ENCODE measurements around the gene PTTG1IP2. TPM values are rescaled to one million over a fixed set of nuclear protein-coding genes. Genes with fewer than 3 reads are reported as not detected.
A peak's percentile ranks its signal among the peaks of the same experiment; 100 is the strongest.
"Not testable (repeated sequence)": the region's sequence is repeated elsewhere in the genome, so short reads cannot be mapped to it uniquely, and the experiment has no call there.

PTTG1IP2 gene
- polyA plus RNA-seq, 1 donor from 2014 or later, result not detected

DNA sequence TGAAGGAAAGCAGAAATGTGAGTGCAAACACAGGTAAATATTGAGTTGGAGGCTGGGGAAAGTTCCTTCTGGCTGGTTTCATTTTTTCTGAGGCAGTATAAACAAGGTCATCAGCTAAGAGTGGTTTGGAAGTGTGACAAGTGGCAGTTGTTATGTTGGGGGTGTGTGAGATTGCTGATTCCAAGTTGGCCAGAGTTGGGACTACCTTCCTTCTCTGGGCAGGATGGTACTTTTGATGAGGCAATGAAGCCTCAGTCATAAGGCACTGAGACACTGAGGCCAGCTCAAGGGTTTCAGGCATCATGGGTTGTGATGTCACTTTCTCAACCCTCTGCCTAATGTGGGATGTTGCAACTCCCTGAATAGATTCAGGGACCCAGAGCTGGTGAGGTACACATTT is 8.2 kb upstream of the PTTG1IP2 start:
- H3K36me3 Mint-ChIP-seq, result peaks cover 1% of the 10 kb centered on the region

GRCh38 chr7:90463151-90463628 is 6.2 kb upstream of the PTTG1IP2 start:
- peaks cover 5 to 13% (median 7%) of the 10 kb centered on the region in 3 donors for H3K4me1 Mint-ChIP-seq
- not testable (repeated sequence) for H3K36me3 Mint-ChIP-seq, H3K27me3 Mint-ChIP-seq, H3K27ac Mint-ChIP-seq
- peak overlapping the region; percentile 20 to 88 (median 62) for H3K4me3 Mint-ChIP-seq
- peaks cover 9 to 16% (median 12%) of the 10 kb centered on the region in 3 donors for H3K9me3 Mint-ChIP-seq

More for the DNA sequence above, 8.2 kb upstream of the PTTG1IP2 start:
- Mint-ChIP-seq H3K27me3 (peaks cover 2% of the 10 kb centered on the region), H3K9me3 (peaks cover 9 to 16% (median 12%) of the 10 kb centered on the region in 3 donors), H3K27ac (no peak overlapping the region), H3K4me1 (peaks cover 5 to 13% (median 7%) of the 10 kb centered on the region in 3 donors), H3K4me3 (no peak overlapping the region)

DNA sequence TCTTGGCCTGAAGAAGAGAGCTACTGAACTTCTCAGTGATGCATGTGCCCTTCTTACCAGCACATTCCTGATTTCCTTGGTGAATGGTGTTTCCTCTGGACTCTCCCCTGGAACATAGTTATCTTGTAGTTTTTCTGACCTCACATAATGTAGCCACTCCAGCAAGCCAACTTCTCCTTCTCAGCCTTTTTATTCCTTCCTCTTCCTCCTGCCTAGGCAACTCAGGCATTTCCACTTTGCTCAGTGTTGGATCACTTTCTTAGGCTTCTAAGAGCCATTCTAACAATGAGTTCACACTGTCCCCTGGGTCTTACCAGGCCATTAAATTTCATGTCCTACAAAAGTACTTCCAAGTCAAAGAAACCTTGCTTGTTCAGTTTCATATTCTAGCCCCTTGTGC is 3.6 kb upstream of the PTTG1IP2 start:
- no peak overlapping the region for H3K27ac Mint-ChIP-seq
- peaks cover 12 to 16% (median 12%) of the 10 kb centered on the region in 3 donors for H3K9me3 Mint-ChIP-seq
- H3K4me3 Mint-ChIP-seq, result peak overlapping the region in 1 of 4 donors; percentile 15
- peaks cover 1% of the 10 kb centered on the region for H3K36me3 Mint-ChIP-seq
- peaks cover 7% of the 10 kb centered on the region for H3K27me3 Mint-ChIP-seq
- peaks cover 5 to 13% (median 7%) of the 10 kb centered on the region in 3 donors for H3K4me1 Mint-ChIP-seq

DNA sequence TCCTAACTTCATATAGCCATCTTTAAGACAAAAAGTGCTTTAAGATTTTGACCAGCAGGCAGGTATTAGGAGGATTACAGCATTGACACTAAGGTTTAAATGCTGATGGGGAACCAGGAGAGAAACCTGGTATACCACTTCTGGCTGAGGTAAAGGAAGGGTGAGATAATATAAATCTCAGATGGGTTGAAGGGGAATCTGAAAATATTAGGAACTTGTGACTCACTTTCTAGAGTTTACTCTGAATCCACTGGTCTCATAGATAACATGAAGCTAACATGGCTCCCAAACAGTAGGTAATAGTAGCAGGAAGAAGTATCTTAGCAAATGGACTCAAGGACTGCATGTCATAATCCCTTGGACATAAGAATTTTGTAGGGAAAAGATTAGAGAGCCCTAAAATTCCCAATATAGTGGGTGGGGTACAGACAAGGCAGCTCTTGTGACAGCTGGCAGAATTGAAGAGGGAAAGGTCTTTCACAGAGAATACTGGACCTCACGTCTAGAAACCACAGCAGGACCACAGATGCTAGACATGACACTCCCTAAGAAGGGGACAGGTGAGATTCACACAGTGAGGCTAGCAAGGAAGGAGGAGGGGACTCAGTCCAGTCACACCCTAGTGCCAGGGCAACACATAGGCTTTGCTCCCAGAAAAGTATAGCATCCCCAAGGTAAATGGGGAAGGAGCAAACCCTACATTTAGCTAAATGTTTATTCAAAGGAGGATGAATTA is 3.5 kb downstream of the PTTG1IP2 start:
- Mint-ChIP-seq H3K4me3 (no peak overlapping the region), H3K27me3 (peaks cover 11% of the 10 kb centered on the region), H3K36me3 (peaks cover 2% of the 10 kb centered on the region), H3K27ac (no peak overlapping the region), H3K4me1 (peaks cover 0 to 2% (median 0%) of the 10 kb centered on the region in 3 donors), H3K9me3 (peaks cover 0 to 4% (median 2%) of the 10 kb centered on the region in 3 donors)

- H3K4me3 Mint-ChIP-seq, result no peak overlapping the region
- no peak overlapping the region for H3K27ac Mint-ChIP-seq
- peaks cover 11% of the 10 kb centered on the region for H3K27me3 Mint-ChIP-seq
- H3K4me1 Mint-ChIP-seq, result peaks cover 0 to 2% (median 0%) of the 10 kb centered on the region in 3 donors
- H3K9me3 Mint-ChIP-seq, result peaks cover 0 to 4% (median 2%) of the 10 kb centered on the region in 3 donors
- H3K36me3 Mint-ChIP-seq, result peaks cover 2% of the 10 kb centered on the region
Observed at GRCh38 chr7:90473814-90474213, 4.4 kb downstream of the PTTG1IP2 start.

DNA sequence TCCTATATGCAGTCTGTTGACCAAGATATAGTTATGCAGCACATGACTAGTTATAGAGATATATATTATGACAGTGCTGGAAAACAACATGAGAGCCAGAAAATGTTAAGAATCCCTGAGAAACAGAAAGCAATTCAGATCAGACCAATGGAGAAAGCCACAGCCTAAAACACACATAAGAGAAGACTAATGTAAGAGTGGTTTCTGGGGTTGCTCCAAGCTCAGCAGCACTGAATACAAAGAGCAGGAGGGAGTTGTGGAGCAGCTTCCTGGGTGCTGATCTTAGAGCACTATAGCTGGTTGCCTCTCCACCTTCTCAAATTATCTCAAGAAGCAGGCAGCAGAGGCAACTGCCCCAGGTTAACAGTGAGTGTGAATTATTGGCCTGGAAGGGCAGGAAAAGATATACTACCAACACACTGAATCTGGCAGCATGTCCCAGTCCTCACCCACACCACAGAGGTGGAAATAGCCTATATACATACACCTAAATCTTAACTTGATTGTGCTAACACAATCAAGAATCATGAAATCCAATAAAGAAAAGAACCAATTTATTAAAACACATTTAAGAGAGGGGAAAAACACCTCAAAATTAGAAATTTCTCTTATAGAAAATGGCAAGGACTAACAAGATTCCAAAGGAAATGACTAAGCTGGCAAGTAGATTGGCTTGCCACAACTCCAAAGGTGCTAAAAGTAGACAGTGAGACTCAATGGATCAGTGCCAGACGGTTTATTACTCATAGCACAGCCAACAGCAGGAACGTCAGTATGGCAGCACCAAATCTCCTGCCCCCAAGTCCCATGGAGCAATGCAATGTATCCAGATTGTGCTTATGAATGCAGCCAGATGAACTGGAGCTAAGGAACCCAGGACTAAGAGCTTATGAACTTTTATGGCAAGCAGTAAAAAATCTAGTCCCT is 5.1 kb downstream of the PTTG1IP2 start:
- peaks cover 11% of the 10 kb centered on the region for H3K27me3 Mint-ChIP-seq
- no peak overlapping the region for H3K27ac Mint-ChIP-seq
- no peak overlapping the region for H3K4me3 Mint-ChIP-seq
- peaks cover 0 to 2% (median 0%) of the 10 kb centered on the region in 3 donors for H3K4me1 Mint-ChIP-seq
- H3K36me3 Mint-ChIP-seq, result peaks cover 2% of the 10 kb centered on the region
- peaks cover 0 to 4% (median 0%) of the 10 kb centered on the region in 3 donors for H3K9me3 Mint-ChIP-seq

- Mint-ChIP-seq H3K4me3 (no peak overlapping the region), H3K27me3 (peaks cover 4% of the 10 kb centered on the region), H3K36me3 (no peaks in the 10 kb centered on the region), H3K9me3 (no peaks in the 10 kb centered on the region), H3K27ac (no peak overlapping the region), H3K4me1 (peaks cover 0 to 2% (median 0%) of the 10 kb centered on the region in 3 donors)
Observed at GRCh38 chr7:90483251-90483650, 13.8 kb downstream of the PTTG1IP2 start.

- no peak overlapping the region for H3K27ac Mint-ChIP-seq
- H3K4me3 Mint-ChIP-seq, result no peak overlapping the region
- peaks cover 4% of the 10 kb centered on the region for H3K27me3 Mint-ChIP-seq
- peaks cover 0 to 2% (median 0%) of the 10 kb centered on the region in 3 donors for H3K4me1 Mint-ChIP-seq
- no peaks in the 10 kb centered on the region for H3K9me3 Mint-ChIP-seq
- H3K36me3 Mint-ChIP-seq, result no peaks in the 10 kb centered on the region
Observed at GRCh38 chr7:90484706-90485105, 15.3 kb downstream of the PTTG1IP2 start.

- no peak overlapping the region for H3K4me3 Mint-ChIP-seq
- peaks cover 0 to 2% (median 0%) of the 10 kb centered on the region in 3 donors for H3K4me1 Mint-ChIP-seq
- no peaks in the 10 kb centered on the region for H3K9me3 Mint-ChIP-seq
- H3K36me3 Mint-ChIP-seq, result no peaks in the 10 kb centered on the region
- no peak overlapping the region for H3K27ac Mint-ChIP-seq
- H3K27me3 Mint-ChIP-seq, result peaks cover 1% of the 10 kb centered on the region
Observed at GRCh38 chr7:90485734-90486316, 16.4 kb downstream of the PTTG1IP2 start.

- Mint-ChIP-seq H3K9me3 (no peaks in the 10 kb centered on the region), H3K27ac (no peak overlapping the region), H3K36me3 (peaks cover 2% of the 10 kb centered on the region), H3K27me3 (peaks cover 2% of the 10 kb centered on the region), H3K4me1 (peaks cover 0 to 2% (median 0%) of the 10 kb centered on the region in 3 donors), H3K4me3 (no peak overlapping the region)
Observed at GRCh38 chr7:90487808-90488207, 18.4 kb downstream of the PTTG1IP2 start.

GRCh38 chr7:90488220-90488619 is 18.8 kb downstream of the PTTG1IP2 start:
- Mint-ChIP-seq H3K9me3 (no peaks in the 10 kb centered on the region), H3K27me3 (peaks cover 3% of the 10 kb centered on the region), H3K4me1 (peaks cover 0 to 2% (median 0%) of the 10 kb centered on the region in 3 donors), H3K27ac (no peak overlapping the region), H3K4me3 (no peak overlapping the region), H3K36me3 (peaks cover 2% of the 10 kb centered on the region)

DNA sequence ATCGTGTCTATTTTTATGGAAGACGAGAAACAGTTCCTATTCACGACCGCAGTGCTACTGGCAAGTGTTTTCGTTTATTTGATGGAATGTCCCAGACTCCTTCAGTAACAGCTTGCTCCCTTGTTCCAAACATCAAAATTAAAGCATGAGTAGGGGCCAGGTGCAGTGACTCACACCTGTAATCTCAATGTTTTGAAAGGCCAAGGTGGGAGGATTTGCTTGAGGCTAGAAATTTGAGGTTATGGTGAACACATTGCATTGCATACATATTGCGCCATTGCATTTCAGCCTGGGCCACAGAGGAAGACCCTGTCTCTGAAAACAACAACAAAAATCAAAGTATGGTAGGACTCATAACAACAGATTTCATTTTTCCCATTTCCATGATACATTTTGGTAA is 22.8 kb downstream of the PTTG1IP2 start:
- Mint-ChIP-seq H3K36me3 (peaks cover 4% of the 10 kb centered on the region), H3K27me3 (peaks cover 4% of the 10 kb centered on the region), H3K9me3 (no peaks in the 10 kb centered on the region), H3K27ac (no peak overlapping the region), H3K4me1 (no peaks in the 10 kb centered on the region), H3K4me3 (no peak overlapping the region)

DNA sequence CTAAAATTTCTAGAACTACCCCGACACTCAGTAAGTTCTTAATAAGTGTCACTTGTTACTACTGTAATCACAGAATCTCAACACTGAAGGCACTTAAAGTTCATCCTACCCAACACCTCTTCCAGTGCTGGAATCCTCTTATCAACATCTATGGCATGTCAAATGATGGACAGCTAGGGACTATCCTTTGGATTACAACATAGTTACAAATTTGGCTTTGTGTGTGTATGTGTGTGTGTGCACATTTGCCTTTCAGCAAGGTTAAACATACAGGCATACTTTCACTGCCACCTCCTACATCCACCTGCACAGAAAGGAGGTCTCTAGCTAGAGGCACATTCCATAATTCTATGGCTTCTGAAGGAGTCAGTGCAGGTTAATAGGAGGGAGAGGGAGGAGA is 25.8 kb downstream of the PTTG1IP2 start:
- Mint-ChIP-seq H3K4me3 (no peak overlapping the region), H3K36me3 (peaks cover 4% of the 10 kb centered on the region), H3K9me3 (peaks cover 0 to 1% (median 0%) of the 10 kb centered on the region in 3 donors), H3K27me3 (peaks cover 4% of the 10 kb centered on the region), H3K4me1 (peaks cover 0 to 1% (median 0%) of the 10 kb centered on the region in 3 donors), H3K27ac (no peak overlapping the region)

GRCh38 chr7:90502539-90502938 is 33.1 kb downstream of the PTTG1IP2 start:
- Mint-ChIP-seq H3K4me1 (peaks cover 0 to 1% (median 0%) of the 10 kb centered on the region in 3 donors), H3K9me3 (peaks cover 0 to 3% (median 0%) of the 10 kb centered on the region in 3 donors)

More at GRCh38 chr7:90502539-90502938, 33.1 kb downstream of the PTTG1IP2 start:
- Mint-ChIP-seq H3K27ac (no peak overlapping the region), H3K36me3 (peaks cover 1% of the 10 kb centered on the region), H3K4me3 (no peak overlapping the region), H3K27me3 (no peaks in the 10 kb centered on the region)

All from IgD-negative memory B cell (primary cell).